Fibroblast of skin of scalp (primary cell): ENCODE measurements around the gene FAM83C. TPM values are rescaled to one million over a fixed set of nuclear protein-coding genes. Genes with fewer than 3 reads are reported as not detected.

Experiments used
- DNase-seq: peaks from one replicate; pipeline ENCODE4 v3.0.0-alpha.2; 2013
- polyA plus RNA-seq, 2 experiments: library from polyadenylated mRNA; unstranded; fragments of 120-200 nt; gene quantifications; one replicate each; pipeline ENCODE4 v1.2.1, GENCODE V29; 2013; ENCODE audit not compliant: insufficient read length in 2 of 2

The FAM83C gene
- 0.04 TPM for polyA plus RNA-seq (2013, experiment 1 of 2; ENCODE audit: insufficient read length)
- 0.10 TPM for polyA plus RNA-seq (2013, experiment 2 of 2; ENCODE audit: insufficient read length)

DNA sequence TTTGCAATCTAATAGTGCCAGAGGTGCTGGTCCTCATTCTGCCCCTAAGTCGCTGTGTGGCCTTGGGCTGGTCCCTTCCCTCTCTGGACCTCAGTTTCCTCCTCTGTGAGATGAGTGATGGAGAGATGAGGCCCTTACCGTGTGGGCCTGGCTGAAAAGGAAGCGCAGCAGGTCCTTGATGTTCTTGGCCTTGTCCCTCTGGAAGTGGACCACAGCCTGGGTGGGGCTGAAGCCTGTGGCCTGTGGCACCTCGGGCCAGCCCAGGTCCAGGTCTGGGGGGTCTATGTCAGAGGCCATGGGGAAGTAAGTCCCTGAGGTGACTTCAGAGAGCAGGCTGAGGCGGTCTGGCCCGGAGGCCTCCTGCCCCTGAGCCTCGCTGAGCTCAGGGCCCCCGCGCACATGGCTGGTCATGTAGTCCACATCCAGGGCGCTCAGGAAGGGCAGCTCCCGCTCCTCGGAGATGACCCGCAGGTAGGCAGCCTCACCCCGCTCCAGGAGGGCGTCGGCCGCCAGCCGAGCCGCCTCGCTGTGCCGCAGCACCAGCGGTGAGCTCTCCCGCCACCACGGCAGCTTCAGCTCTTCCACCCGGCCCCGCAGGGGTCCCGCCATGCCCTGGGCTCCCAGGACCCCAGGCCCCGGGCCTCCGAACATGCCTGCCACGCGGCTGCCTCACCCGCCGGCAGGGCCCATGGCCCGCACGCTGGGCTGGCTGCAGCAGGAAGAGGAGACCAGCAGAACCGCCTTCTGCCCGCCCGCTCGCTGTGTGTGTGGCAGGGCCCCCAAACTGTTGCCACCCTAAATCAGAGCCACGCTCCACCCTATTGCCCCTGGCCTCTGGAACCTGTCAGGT lies at the start of gene FAM83C:
Gene FAM83C, minus strand, starts transcription at position 772 of the 850 bp plus-strand sequence. Its CDS starts 121 bp downstream, at position 651.
- DNase-seq = no peak

DNA sequence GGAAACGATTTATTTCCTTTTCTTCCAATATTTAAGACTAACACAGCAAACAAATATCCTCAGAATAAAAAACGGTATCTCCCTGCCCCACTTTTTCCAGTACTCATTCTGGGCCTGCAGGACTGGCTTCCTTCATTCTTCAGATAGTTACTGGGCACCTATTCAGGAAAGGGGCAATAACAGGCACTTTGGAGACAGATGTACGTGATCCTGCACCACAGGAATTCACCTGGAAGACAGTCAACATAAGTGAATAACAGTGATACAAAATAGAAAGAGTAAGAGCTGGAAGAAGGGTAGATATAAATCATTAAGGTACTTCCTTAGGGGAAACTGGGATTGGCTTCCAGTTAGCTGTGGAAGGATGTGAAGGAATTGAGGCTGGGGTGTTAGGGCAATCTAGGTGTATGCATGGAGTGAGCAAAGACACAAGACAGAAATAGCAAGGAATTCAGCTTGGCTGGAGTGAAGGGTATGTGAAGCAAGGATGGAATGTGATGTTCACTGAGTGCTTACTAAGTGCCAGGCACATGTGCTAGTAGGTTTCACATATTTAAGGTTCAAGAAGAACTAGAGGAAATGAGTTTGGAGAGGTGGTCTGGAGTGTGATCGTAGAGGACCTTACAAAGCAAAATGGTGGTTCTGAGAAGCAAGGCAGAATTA lies 49.3 kb upstream of the FAM83C start:
- no peak for DNase-seq

DNA sequence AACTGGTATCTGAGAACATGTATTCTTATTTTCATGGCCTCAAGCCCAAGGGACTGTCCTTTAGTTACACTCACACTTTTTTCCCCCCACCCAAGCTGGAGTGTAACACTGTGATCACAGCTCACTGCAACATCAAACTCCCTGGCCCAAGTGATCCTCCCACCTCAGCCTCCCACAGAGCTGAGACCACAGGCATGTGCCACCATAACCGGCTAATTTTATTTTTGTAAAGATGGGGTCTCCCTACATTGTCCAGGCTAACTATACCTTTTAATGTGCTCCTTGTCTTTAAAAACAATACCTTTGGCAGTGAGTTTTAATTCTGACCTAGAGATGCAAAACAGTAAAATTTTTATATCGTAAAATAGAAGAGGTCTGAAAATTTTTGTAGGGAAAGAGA lies 48.2 kb upstream of the FAM83C start:
- no peak for DNase-seq

DNA sequence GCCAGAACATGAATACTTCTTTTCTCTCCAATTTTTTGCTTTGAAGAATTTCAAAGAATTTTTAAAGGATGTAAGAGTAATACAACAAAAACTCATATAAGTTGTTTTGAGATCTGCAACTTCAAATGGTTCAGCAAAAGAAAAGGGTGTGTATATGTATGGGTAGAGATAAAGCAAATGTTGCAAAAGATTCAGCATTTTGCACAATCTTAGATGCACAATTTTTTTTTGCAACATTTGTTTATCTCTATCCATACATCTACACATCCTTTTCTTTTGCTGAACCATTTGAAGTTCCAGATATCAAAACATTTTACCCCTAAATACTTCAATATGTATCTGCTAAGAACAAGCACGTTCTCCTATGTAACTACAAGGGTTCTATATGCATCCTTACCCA lies 47.4 kb upstream of the FAM83C start:
- DNase-seq = no peak

DNA sequence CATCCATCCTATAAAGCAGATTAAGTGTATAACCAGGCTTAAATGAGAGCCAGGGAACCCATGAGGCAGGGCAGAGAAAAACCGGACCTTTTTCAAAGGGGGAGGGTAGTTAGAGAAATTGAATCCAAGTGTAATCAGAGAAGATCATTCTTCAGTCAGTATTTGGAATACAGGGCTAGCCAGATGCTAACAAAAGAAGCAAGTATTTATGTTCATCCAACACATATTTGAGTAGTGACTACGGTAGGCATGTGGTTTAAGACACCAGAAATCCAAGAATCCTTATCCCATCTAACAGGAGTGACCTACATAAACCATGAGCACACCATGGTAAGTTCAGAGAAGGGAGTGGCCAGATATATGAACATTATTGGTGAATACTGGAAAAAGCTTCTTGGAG lies 46.8 kb upstream of the FAM83C start:
- peak; percentile 96 for DNase-seq

DNA sequence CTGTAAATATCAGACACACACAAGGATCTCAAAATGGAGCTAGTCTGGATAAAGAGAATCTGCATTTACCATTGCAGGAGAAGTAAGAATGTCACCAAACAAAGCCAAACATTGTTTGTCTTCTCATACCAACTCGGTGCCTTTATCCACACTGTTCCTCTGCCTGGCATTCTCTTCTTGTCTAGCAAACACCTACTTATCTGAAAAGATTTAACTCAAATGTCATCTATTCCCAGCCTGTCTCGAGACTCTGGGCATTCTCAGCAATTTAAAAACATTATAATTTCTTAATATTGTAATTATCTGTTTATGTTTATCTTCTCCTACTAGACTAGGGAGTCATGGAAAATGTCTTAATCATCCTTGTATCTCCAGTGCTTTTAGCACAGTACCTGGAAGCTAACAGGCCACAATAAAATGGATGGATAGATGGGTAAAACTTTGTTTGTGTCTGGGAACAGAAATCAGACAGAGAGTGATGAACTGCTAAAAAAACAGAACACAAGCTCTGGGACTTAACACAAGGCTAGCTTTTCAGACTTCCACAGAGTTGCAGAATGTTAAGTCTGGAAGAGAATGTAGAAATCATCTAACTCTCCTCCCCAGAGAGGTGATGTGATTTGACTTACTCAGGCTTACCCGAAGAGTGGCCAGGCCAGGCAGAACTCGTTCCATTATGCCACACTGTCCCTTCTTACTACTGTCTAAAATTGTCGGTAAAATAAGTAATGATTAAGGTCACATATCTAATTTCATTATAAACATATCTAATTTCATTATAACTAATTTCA lies 42.3 kb upstream of the FAM83C start:
- no peak for DNase-seq

DNA sequence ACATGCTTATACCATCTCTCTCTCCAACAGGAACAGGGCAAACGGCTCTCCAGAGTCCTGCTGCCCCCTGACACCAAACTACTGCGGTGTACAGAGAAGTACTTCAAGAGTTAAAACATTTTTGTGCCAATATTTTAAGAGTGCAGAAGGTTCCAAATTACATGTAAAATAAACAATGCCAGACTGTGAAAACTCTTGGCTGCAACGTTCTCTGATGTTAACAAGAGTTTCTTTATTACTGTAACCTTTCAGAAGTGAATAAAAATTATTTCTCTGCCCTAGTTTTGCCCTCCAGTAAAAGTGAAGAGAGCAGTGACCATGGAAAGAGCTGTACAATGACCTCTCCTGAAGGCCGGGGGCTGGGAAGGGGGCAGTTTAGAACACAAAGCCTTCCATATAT lies 41.4 kb upstream of the FAM83C start:
- no peak for DNase-seq

DNA sequence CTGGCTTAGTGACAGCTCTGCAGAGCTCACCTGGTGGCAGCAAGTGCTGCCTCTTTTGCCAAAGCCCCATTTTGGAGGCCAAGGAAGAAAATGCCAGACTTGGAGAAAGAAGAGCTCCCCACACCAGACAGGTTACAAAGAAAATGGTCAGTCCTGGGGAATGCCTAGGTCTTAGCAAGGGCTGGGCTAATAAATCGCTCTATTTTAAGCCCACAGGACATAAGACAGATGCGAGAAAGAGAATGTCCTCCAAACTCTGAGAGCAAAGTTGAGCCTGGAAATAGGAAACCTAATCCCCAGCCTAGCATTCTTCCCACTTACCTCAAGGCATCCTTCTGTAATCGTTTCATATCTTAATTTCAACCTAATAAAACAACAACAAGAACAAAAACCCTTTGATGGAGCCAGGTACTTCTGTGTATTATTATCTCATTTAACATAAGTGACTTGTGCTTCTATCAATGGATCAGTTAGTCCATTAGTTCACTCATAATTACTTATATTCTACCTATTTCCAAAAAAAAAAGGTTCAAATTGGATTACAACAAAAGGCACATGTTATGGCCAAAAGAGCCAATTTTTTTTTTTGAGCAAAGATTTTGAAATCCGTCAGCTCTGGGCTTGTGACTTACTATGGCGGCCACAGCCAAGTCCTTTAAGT lies 40.4 kb upstream of the FAM83C start:
- no peak for DNase-seq

DNA sequence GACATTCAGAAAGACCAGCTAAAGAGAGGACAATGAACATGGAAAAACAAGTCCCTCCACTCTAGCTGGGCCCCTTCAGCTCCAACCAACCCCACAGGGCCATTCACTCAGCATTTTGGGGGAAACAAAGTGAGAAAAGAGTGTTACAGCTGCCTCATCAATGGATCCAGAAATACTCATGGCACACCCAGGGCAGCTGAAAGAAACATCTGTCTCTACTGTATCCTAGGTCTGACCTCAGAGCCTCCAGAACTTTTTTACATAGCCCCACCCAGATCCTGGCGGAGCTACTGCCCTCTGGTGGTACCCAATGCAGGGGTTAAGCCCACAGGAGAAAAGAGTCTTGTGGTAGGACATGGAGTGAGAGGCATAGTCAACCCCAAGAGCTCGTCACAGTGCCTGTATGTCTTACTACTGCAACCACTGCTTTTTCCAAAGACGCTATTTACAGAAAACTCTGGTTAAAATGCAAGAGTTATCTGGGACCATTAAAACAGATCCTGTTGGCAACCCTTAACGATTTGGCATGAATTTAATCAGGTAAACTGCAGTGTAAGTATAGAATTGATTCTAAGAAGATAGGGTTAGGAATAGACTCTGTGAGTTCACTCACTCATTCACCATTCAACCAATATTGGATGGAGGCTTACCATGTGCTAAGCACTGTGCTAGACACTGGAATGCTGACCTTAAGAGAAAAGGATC lies 37.4 kb upstream of the FAM83C start:
- DNase-seq = peak; percentile 67

DNA sequence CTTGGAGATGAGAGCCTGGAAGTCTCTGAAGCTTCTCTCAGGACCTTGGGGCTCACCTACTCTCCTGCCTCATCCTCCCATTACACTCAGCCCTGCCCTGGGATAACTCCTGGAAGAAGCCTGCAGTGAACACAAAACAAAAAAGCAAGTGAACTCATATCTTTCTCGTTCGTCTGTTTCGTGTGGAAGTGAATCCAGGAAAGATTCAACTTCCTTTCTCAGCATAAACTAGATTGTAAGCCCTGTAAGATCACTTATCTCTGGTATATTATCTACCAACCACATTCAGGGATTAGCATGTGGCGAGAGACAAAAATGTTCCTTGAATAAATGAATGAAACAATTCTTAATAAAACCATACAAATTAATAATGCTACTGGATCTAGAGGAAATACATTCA lies 36.5 kb upstream of the FAM83C start:
- DNase-seq = no peak

DNA sequence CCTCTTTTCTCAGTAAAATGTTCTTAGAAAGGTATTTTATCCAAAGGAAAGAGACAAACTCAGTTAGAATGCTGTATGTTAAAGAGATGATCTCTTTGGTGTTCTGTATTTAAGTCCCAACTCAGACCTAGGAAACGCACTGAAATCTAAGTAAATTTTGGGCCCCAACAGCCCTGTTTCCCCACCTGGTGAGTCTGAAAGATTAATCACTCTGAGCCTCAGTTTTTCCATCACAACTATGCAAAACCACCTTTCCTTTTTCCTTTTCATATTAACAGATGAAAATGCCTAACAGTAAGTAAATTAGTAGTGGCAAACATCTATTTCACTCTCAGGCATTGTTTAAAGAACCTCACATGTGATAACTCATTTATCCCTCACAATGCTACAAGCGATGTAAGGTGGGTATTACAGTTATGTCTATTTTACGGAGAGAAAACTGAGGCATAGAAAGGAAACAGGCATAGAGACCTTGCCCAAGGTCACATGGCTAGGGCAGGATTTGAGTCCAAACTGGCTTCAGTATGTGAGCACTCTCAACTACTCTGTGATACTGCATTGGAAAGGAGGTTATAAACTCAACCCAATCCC lies 36.0 kb upstream of the FAM83C start:
- no peak for DNase-seq

DNA sequence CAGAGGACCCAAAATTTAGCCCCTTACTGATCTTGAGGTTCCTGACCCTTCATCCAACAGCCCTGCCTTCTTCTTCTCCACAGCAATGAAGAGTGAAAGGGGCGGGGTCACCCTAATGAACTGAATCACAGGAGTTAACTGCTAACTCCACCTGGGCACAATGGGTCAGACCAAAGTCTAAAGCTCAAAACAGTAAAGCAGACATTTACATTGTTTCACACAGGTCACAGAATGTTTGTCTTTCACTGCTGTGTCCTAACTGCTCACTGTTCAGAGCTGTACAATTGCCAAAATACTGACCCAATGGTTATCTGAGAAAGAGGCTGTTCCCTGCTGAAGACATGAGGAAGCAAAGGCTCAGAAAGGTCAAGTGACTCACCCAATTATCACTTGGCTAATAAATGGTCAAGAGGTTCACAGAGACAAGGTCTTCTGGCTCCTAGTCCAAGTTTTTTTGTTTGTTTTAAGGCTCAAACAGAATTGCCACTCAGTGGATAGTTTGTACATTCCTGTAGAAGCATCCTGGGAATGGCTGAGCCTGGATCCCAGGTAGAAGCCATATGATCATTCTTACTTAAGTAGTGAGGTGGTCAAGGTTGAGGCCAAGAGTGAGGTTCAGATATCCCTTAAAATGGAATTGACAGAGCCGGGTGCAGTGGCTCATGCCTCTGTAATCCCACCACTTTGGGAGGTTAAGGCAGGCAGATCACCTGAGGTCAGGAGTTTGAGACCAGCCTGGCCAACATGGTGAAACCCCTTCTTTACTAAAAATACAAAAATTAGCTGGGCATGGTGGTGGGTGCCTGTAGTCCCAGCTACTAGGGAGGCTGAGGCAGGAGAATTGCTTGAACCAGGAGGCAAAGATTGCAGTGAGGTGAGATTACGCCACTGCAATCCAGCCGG lies 35.1 kb upstream of the FAM83C start:
- no peak for DNase-seq

DNA sequence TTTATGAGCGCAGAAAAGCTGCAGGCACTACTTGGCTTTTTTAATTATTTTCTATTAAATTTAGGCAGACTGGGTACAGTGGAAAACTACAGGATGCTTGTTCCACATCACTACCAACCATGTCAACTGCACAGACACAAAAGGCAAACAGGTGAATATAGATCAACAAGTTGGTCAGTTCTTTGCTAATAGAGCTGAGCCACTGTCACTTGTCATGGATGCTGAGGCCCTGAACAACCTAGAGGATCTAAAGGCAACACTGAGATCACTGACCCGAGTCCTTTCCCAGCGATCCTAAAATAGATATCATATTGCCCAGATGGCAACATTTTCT lies 34.5 kb upstream of the FAM83C start:
- DNase-seq = no peak

DNA sequence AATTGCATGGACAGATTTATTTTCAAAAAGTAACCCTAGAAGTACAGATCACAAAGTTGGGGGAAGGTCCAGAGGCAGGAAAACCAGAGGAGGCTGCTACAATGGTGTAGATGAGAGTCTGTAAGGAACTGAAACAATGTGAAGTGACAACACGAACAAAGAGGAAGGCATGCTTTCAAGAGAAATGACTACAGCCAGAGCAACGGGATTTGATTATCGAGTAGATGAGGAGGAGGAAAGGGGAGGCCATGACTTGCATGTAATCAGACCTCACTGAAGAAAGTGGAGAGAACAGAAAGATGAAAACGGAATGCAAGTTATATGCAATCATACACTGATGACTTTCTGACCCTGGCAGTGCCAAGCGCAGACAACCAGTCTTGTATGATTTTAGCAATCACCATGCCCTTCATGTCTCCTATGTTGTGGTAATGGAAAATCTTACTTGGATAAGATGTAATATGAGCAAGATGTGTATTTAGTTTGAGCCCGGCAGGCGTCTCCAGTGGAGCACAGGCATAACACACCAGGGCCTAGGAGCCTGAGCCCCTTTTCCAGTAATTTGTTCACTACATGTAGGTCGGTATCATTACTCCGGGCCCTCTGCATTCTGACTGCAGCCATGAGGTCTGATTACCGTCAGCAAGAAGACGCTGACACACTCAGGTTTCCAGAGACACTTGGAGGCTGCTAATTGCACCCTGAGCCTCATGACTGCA lies 34.0 kb upstream of the FAM83C start:
- peak; percentile 57 for DNase-seq

DNA sequence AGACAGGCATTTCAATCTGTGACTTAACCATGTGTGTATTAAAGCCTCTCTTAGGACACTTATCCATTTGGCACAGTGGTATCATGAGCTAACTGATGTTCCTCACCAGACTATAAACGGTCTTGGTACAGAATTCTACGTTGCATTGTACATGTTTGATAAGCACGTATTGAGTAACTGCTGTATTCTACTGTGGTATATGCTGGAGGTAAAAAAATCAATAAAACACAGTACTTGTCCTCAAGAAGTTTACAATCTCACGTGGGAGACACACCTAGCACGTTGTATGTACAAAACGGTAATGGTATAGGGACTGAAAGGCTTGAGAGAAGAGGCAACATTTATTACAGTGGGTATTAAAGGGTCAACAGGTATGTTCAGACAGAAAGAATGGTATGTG lies 33.2 kb upstream of the FAM83C start:
- DNase-seq = no peak

DNA sequence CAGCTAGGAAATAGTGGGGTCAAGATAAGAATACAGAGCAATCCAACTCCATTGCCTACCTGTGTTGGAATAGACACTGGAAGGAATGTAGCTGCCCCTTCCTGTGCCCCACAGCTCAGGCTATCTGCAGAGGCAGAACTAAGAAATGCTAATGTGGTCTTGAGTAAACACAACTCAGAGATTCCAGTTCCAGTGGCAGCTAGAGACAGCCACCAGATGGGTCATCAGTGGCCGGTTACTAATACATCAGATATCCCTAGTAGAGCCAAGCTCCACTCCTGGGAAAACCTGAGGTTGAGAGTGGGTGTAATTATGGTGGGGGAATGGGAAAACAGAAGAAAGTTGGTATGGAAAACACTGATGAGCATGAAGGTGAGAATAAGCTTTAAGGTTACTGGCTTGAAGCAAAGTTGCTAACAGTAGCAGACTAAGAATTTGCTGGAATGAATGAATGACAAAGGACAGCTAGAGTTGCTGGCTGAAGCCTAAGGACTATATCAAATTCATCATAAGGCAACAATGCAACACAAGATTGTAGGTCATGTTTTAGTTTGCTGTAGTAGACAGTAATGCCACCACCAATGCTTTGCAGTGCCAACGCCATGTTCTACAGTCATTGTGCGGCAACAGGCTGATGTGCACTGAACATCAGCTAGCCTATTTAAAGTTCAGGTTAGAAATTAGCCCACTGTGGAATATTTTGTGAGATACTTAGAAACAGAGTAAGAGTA lies 28.3 kb upstream of the FAM83C start:
- DNase-seq = peak; percentile 93

DNA sequence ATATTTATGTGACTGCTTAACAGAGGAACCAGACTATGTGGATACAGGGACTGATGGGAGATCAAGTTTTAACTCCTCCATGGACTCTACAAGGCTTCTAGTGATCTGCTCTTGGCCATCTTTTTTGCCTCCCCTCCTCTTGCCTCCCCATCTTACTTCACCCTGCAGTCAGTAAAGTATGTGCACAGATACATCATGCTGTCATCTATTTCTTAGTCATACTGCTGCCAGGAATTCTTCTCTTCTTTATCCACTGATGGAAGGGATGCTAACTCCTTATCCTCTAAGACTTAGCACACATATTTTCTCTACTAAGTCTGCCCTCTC lies 27.6 kb upstream of the FAM83C start:
- DNase-seq = peak; percentile 89

DNA sequence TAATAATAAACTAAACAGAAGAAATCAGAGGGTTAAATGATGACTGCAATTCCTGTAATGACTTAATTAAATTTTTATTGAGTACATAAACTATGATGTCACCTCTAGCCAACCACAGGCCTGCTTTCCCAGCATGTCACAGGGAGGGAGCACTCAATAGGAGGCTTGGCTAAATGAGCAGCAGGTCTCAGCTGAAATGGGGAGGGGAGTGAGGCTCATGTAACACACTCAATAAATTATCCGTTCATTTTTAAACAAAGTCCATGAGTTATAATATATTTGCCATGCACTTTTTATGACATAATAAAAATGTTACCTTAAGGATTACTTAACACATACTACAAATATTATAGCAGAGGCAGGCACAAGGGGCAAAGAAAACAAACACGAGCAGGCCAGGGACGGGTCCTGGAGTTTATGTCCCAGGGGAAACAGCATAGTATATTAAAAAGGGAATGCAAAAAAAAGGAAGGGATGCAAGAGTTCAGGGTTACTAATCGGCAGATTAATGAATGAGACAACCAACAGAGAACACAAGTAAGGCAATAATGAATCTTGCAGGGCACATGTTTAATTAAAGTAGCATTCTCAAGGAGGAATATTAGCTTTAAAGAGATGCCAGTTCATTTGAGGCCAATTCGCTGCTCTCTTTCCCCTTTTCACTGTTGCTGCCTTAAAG lies 27.1 kb upstream of the FAM83C start:
- peak; percentile 84 for DNase-seq
